IMR-90 (cell line): Measurements from ENCODE around the gene TBRG4. TPM values are rescaled to one million over a fixed set of nuclear protein-coding genes. Genes with fewer than 3 reads are reported as not detected.

Experiments used
- ATAC-seq: fragments of 200-7000 bp; cut with Tn5 transposase; 2 replicates; pipeline ENCODE4 v1.9.1; 2020; ENCODE audit warnings: low read depth, mild to moderate bottlenecking, moderate library complexity
- BruUV-seq: library from RNA; stranded (reverse); fragments of 400-500 nt; replicated peaks from 2 replicates; lab custom pipeline; 2021; lab: Mats Ljungman, UMichigan
- CTCF ChIA-PET: fragments of 300-600 bp; formaldehyde crosslinking; extraction: SDS; loops from one replicate; lab custom pipeline; 2021; ENCODE audit warnings: antibody characterized with exemption; lab: Yijun Ruan, JAX
- POLR2A ChIA-PET: fragments of 300-600 bp; sonication (Branson Sonifier 250); formaldehyde crosslinking; loops from one replicate; lab custom pipeline; 2022; ENCODE audit warnings: antibody characterized with exemption; ENCODE audit not compliant: unreplicated experiment; lab: Charles Lee
- DNase-seq: peaks from one replicate; pipeline ENCODE4 v3.0.0; 2013
- H2AFZ ChIP-seq: replicated peaks from 2 replicates; pipeline ENCODE3; 2013; ENCODE audit warnings: low read length, mild to moderate bottlenecking; ENCODE audit not compliant: poor library complexity
- H2AK5ac ChIP-seq: 2 replicates; pipeline ENCODE4 v1.6.1; 2013; ENCODE audit warnings: low read depth, low read length, inconsistent platforms
- H2AK9ac ChIP-seq: replicated peaks from 2 replicates; pipeline ENCODE3; 2013; ENCODE audit warnings: mild to moderate bottlenecking, low read depth, low read length, moderate library complexity; ENCODE audit not compliant: poor library complexity
- H2BK120ac ChIP-seq: 2 replicates; pipeline ENCODE4 v1.6.1; 2013; ENCODE audit warnings: low read depth, low read length, inconsistent platforms
- H2BK15ac ChIP-seq: 3 replicates; pipeline ENCODE4 v1.6.1; 2013; ENCODE audit warnings: low read depth, low read length, inconsistent platforms
- H2BK20ac ChIP-seq: 2 replicates; pipeline ENCODE4 v1.6.1; 2013; ENCODE audit warnings: low read depth, mild to moderate bottlenecking, inconsistent platforms, low read length, moderate library complexity
- H2BK5ac ChIP-seq: 2 replicates; pipeline ENCODE4 v1.6.1; 2013; ENCODE audit warnings: mild to moderate bottlenecking, low read depth, low read length, inconsistent platforms; ENCODE audit not compliant: poor library complexity, severe bottlenecking
- H3K14ac ChIP-seq: replicated peaks from 2 replicates; pipeline ENCODE4 v1.6.1; 2013; ENCODE audit warnings: low read depth, low read length, inconsistent platforms
- H3K18ac ChIP-seq: 2 replicates; pipeline ENCODE4 v1.6.1; 2013; ENCODE audit warnings: low read depth, low read length, control low read depth
- H3K23ac ChIP-seq: 2 replicates; pipeline ENCODE4 v1.6.1; 2013; ENCODE audit warnings: low read depth, low read length, inconsistent platforms
- H3K27ac ChIP-seq: 2 replicates; pipeline ENCODE4 v1.5.1; 2013; ENCODE audit warnings: mild to moderate bottlenecking, control low read depth, low read length; ENCODE audit not compliant: insufficient read depth
- H3K27me3 ChIP-seq: 2 replicates; pipeline ENCODE4 v1.6.1; 2013; ENCODE audit warnings: low read length; ENCODE audit not compliant: control insufficient read depth, insufficient read depth
- H3K36me3 ChIP-seq: 2 replicates; pipeline ENCODE4 v1.6.1; 2013; ENCODE audit warnings: low read length, mixed read lengths; ENCODE audit not compliant: control insufficient read depth, insufficient read depth
- H3K4ac ChIP-seq: 2 replicates; pipeline ENCODE4 v1.6.1; 2013; ENCODE audit warnings: low read depth, low read length, inconsistent platforms
- H3K4me1 ChIP-seq: 2 replicates; pipeline ENCODE4 v1.6.1; 2013; ENCODE audit warnings: low read length, mixed read lengths; ENCODE audit not compliant: control insufficient read depth, insufficient read depth
- H3K4me2 ChIP-seq: 2 replicates; pipeline ENCODE4 v1.6.1; 2013; ENCODE audit warnings: low read depth, mild to moderate bottlenecking, control low read depth, low read length, moderate library complexity
- H3K4me3 ChIP-seq: 2 replicates; pipeline ENCODE4 v1.5.1; 2013; ENCODE audit warnings: low read depth, mild to moderate bottlenecking, control low read depth, low read length, moderate library complexity; ENCODE audit not compliant: insufficient read depth
- H3K56ac ChIP-seq: 2 replicates; pipeline ENCODE4 v1.6.1; 2013; ENCODE audit warnings: low read length, inconsistent platforms; ENCODE audit not compliant: insufficient read depth; ENCODE audit errors: extremely low read depth
- H3K79me1 ChIP-seq, 2 experiments: 2 replicates each; pipeline ENCODE4 v1.6.1; 2013; ENCODE audit warnings: low read length in 2 of 2, inconsistent platforms in 1 of 2, low read depth in 1 of 2
- H3K9ac ChIP-seq: 2 replicates; pipeline ENCODE4 v1.6.1; 2013; ENCODE audit warnings: low read depth, low read length, control low read depth
- H3K9me1 ChIP-seq: 2 replicates; pipeline ENCODE4 v1.6.1; 2013; ENCODE audit warnings: low read length, inconsistent platforms; ENCODE audit not compliant: insufficient read depth
- H3K9me3 ChIP-seq: 2 replicates; pipeline ENCODE4 v1.6.1; 2013; ENCODE audit warnings: low read length; ENCODE audit not compliant: control insufficient read depth, insufficient read depth
- H4K20me1 ChIP-seq: 2 replicates; pipeline ENCODE4 v1.6.1; 2013; ENCODE audit warnings: low read length, inconsistent platforms; ENCODE audit not compliant: insufficient read depth
- H4K5ac ChIP-seq: 2 replicates; pipeline ENCODE4 v1.6.1; 2013; ENCODE audit warnings: mild to moderate bottlenecking, low read depth, low read length, control low read depth
- H4K8ac ChIP-seq, 2 experiments: 2 replicates each; pipeline ENCODE4 v1.6.1; 2013; ENCODE audit warnings: low read depth in 2 of 2, low read length in 2 of 2, control low read depth in 1 of 2, inconsistent platforms in 1 of 2
- H4K91ac ChIP-seq: 2 replicates; pipeline ENCODE4 v1.6.1; 2013; ENCODE audit warnings: low read depth, low read length, inconsistent platforms; ENCODE audit not compliant: insufficient read depth
- MAFK ChIP-seq: IDR thresholded peaks from 2 replicates; pipeline ENCODE4 v1.6.1; 2012; ENCODE audit warnings: low read depth, low read length, improper control_type of control experiment
- WGBS, 2 experiments: methylation state at CpG; one replicate each; pipeline versions ENCODE4 v1.1.5 to v1.1.7; 2013; ENCODE audit warnings: missing lambda C conversion rate in 2 of 2; ENCODE audit not compliant: insufficient read length in 1 of 2; ENCODE audit errors: extremely low coverage in 2 of 2; 5-methylcytosine and 5-hydroxymethylcytosine counted together
- dilution Hi-C: fragments of 300-500 bp; cut with HindIII; formaldehyde crosslinking; loops from one replicate; pipeline ENCODE4 v1.14.3; 2018; ENCODE audit warnings: low sequenced_read_pairs; ENCODE audit not compliant: unreplicated experiment
- in situ Hi-C: fragments of 300-500 bp; cut with MboI; formaldehyde crosslinking; loops from 3 replicates; pipeline ENCODE4 v1.14.3; 2019; ENCODE audit warnings: low sequenced_read_pairs, inconsistent platforms, mixed read lengths
- intact Hi-C: fragments of 100-400 bp; cut with micrococcal nuclease; formaldehyde crosslinking; loops from 2 replicates; pipeline ENCODE4 v1.10.0; 2022
- polyA plus RNA-seq, 3 experiments: library from polyadenylated mRNA; depleted of rRNA; stranded (reverse); fragments of >200 nt; gene quantifications; 2 replicates each; pipeline ENCODE4 v1.2.3, GENCODE V29; 2012; ENCODE audit warnings: low replicate concordance in 1 of 3
- total RNA-seq: library from RNA; depleted of rRNA; stranded (reverse); fragments of >200 nt; gene quantifications from 2 replicates; pipeline ENCODE4 v1.2.3, GENCODE V29; 2012
- TF ChIP-seq, protein P1 (sequence below): fragments of 150-350 bp; IDR thresholded peaks from 2 replicates; pipeline ENCODE4 v1.6.1; 2017; ENCODE audit warnings: mild to moderate bottlenecking, antibody characterized with exemption, low read length, low read depth

The TBRG4 gene
- total and polyA plus RNA-seq, 2 of the 4 experiments (the other 2 are of a cell fraction) = 71.6 to 77.6 TPM

DNA sequence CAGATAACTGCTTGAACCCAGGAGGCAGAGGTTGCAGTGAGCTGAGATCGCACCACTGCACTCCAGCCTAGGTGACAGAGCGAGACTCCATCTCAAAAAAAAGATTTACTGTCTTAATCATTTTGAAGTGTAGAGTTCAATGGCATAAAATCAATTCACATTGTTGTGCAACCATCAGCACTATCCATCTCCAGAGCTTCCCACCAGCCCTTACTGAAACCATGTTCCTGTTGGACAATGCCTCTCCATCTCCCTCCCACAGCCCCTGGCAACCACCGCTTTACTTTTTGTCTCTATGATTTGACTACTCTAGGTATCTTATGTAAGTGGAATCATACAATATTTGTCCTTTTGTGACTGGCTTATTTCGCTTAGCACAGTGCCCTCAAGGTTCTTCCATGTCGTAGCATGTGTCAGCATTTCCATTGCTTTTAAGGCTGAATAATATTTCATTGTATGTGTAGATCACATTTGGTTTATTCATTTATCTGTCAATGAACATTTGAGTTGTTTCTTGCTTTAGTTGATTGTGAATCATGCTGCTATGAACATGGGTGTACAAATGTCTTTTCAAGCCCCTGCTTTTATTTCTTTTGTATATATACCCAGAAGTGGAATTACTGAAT, 55.8 kb downstream of the TBRG4 start:
- Histone ChIP-seq H2BK15ac (no peak overlapping the region), H3K4ac (no peak overlapping the region), H3K9ac (no peak overlapping the region), H3K36me3 (peaks cover 10% of the 10 kb centered on the region), H3K14ac (no peak overlapping the region), H4K20me1 (peaks cover 23% of the 10 kb centered on the region), H3K9me1 (peaks cover 13% of the 10 kb centered on the region), H2BK120ac (no peak overlapping the region), H4K5ac (no peak overlapping the region), H2AK5ac (no peak overlapping the region), H3K4me3 (no peak overlapping the region), H3K23ac (no peak overlapping the region), H2BK5ac (no peak overlapping the region), H2AFZ (no peak overlapping the region), H3K27me3 (no peaks in the 10 kb centered on the region), H3K79me1 (peaks cover 27 to 74% of the 10 kb centered on the region in 2 experiments), H2AK9ac (no peak overlapping the region), H4K91ac (no peak overlapping the region), H3K4me1 (peaks cover 1% of the 10 kb centered on the region), H3K4me2 (no peak overlapping the region), H2BK20ac (no peak overlapping the region), H4K8ac (no peak overlapping the region), H3K9me3 (no peaks in the 10 kb centered on the region), H3K56ac (no peak overlapping the region), H3K18ac (no peak overlapping the region), H3K27ac (no peak overlapping the region)
- ChIA-PET POLR2A (no interaction called here), CTCF (no interaction called here)
- in situ Hi-C loops = no loop called here
- WGBS, 2 experiments = no CpG with 5 or more reads among the region's 5 CpGs
- intact Hi-C loops = no loop called here
- no peak for DNase-seq
- no TSS peak for BruUV-seq
- dilution Hi-C loops = no loop called here
- ATAC-seq = no peak
- TF ChIP-seq MAFK = no peak
- TF ChIP-seq, protein P1, sequence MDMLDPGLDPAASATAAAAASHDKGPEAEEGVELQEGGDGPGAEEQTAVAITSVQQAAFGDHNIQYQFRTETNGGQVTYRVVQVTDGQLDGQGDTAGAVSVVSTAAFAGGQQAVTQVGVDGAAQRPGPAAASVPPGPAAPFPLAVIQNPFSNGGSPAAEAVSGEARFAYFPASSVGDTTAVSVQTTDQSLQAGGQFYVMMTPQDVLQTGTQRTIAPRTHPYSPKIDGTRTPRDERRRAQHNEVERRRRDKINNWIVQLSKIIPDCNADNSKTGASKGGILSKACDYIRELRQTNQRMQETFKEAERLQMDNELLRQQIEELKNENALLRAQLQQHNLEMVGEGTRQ = no peak
